GM18511 (cell line): Measurements from ENCODE around the gene XYLT1.

Source experiments
- ATAC-seq: cut with Tn5 transposase; IDR thresholded peaks from one replicate; pipeline ENCODE4 v1.9.1; 2021; ENCODE audit warnings: mild to moderate bottlenecking, moderate library complexity; ENCODE audit not compliant: unreplicated experiment

Gene XYLT1

DNA sequence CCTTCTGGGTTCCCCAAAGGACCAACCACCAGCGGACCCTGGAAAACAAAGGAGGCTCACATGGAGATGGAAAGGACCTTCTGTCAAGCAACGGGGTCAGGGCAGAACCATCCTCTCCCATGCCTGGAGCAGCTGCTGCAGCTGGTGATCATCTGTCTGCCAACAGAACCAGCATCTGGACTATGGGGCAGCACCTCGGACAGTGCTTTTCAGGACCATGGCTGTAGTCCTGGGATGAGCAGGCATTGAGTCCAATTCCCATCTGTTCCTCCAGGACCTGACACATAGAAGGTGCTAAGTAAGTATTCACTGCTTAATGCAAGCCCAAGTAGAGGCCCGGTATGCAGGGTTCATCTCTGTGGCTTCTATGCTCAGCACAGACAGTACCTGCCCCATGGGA lies 304.7 kb downstream of the XYLT1 start:
- ATAC-seq = no peak

DNA sequence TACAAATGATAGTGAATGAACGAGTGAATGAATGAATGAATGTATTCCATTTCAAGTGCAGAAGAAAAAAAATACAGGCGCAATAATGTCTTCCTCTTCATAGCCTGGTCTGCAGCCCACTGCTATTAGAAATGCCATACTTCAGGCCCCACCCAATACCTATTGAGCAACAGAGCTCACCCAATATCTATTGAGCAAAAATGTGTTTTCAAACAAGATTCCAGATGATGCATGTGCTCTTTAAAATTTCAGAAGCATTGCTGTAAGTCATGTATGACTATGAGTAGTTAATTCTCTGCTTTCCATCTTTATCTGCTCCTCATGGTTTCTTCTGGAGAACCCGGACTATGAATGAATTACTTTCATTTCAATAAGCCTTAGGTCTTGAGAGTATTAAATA lies 308.2 kb downstream of the XYLT1 start:
- no peak for ATAC-seq

DNA sequence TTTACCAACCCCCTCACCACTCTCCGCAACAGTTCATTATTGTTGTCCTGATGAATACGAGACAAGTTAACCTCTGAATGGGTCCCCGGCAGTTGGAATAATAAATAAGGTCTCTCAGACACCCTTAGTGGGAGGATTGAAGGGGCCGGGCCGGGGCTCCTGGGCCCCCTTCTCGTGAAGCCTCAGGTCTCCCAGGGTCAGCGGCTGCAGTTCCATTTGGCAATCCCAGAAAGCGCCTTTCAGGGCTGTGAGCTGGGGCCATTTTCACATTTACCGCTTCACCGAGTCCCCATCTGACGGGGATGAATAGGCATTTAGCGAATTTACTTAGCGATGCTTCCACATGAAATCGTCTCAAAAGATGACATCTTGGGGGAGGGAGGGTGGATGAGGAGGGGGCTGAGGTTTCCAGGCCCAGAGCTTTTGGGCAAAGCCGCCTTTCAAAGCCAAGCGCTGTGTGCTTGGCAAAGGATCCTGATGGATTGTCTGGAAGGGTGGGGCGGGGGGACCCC lies 309.8 kb downstream of the XYLT1 start:
- no peak for ATAC-seq

DNA sequence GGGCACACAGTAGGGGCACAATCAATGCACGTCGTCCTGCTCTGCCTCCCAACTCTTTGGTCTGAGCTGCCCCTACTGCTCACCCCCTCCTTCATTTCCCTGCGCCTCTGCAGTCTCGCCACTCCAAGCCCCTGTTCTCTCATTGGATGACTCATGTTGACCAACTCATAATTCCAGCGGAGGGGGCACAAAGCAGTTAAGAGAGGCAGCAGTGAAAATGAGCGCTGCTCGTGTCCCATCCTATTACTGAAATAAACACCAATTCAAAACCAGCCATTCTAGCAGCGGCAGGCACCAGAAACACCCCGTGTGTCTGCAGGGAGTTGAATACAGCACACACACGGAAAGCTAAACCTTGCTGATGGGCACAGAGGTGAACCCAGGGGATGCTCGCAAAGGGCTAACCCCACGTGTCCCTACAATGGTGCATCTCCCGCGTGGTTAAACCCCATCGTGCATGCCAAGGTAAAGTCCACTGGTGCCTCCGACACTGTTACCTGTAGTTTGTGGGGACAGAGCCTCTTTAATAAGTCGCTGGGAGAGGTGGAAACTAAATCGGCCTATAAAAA lies 310.4 kb downstream of the XYLT1 start:
- no peak for ATAC-seq

DNA sequence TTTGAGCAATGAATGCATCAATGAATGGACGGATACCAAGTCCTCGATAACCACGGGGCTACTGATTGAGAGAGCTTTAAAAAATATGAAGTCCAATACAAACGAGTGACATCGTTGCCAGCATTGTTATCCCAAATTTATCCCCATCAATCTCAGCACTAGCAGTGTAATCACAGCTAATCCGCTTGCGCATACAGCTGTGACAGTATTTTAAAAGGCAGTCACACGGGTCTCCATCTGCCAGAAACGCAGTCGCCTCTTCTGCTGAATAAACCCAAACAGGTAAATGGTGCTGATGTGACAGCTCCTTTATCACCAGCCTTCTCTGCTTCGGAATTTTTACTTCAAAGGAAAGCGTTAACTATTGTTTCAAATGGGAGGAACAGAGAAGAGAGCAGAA lies 311.1 kb downstream of the XYLT1 start:
- no peak for ATAC-seq

DNA sequence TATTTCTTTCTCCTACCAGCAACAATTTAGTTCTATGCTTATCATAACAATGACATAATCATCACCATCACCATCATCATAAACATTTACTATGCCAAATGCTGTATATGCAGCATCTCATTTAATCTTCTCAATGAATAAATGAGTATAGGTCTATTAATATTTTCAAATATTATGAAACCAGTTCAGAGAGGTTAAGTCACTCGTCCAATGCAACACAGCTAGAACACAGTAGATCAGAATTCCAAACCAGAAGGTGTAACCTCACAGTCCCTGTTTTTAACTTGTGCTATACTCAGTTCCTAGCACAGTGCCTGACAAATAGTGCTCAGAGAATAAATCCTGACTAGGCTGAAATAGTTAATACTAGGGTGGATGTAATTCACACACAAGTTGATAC lies 314.8 kb downstream of the XYLT1 start:
- ATAC-seq = no peak

DNA sequence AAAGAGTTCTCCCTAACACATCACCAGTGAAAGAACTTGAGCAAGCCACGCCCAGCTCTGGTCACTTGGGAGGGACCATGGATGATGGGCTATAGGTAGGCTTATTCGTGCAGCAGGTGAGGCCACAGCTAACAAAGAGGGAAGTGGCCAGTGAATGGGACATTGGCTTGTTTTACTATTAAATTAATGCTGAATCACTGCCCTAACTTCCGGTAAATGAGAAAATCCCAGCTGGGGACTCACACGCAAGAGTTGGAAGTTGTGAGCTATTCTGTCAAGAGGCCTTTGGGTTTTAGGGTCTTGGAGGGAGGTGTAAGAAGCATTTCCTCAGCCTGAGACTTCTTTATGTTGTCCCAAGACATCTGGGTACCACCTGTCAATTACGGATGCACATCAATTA lies 315.3 kb downstream of the XYLT1 start:
- no peak for ATAC-seq

DNA sequence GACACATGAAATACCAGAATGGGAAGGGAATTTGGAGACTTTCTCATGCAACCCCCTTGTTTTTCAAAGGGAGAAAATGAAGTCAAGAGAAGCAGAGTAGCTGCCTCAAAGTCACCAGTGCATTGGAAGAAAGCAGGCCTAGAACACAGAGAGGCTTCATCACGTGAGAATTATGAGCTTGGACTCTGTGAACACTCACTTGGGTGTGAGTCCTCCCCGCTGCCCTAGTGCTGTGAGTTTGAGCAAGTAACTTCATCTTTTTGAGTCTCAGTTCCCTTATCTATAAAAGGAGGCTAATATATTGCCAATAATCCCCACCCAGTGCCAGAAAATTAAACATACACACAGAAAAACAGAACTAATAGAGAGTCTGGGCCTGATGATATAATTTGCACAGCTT lies 315.8 kb downstream of the XYLT1 start:
- ATAC-seq = no peak

DNA sequence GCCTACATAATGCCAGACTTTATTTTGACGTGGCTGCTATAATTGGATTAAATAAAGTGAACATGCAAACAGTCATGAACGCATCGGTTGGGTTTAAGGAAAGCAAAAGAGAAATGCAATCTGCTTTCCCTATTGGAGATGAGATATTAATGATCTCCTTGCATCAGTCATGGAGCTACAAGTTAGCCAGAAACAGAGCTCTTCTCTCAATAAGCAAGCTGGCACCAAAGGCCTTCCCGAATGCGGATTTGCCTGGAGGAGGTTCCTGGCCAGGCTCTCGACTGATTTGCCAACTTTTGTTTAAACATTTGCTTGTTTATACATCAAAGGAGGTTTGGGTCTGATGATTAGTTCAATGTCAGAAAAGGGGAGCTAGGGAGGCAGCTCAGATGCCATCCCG lies 318.4 kb downstream of the XYLT1 start:
- no peak for ATAC-seq

DNA sequence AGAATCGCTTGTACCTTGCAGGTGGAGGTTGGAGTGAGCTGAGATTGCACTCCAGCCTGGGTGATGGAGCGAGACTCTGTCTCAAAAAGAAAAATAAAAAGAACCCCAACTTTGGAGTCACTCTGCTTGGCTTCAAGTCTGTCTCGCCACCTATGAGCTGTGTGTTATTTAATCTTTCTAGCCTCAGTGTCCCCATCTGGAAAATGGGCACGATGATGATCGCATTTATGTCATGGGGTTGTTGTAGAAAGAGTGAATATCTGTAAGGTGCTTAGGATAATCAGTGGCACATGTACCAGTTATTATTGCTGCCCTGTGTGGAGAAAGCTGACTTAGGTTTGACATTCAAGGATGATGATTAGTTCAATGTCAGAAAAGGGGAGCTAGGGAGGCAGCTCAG lies 319.4 kb downstream of the XYLT1 start:
- no peak for ATAC-seq

DNA sequence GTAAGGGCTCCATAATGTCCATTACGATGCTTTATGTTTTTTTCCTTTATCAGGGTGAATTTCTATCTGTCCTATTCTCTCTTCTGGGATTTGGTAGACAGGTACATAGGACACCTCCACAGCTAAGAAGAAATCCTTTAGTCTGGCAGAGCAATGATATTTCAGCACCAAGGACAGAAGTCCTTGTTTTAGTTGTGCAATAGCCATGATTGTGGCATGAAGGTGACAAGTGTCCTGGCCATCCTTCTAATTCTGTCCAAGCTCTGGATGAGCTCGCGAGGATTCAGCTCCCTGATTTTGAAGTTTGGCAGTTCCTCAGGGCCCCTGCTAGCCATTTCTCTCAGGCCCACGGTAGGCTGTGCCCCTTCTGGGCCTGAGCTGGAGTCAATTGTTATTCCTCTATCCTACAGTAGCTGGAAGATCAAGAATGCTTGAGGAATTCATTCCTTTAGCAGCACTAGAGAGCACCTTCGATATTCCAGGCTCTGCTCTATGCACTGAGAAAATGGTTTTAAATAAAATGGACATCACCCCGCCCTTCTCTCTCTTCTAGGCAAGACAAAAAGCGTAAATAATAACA lies 320.8 kb downstream of the XYLT1 start:
- no peak for ATAC-seq

DNA sequence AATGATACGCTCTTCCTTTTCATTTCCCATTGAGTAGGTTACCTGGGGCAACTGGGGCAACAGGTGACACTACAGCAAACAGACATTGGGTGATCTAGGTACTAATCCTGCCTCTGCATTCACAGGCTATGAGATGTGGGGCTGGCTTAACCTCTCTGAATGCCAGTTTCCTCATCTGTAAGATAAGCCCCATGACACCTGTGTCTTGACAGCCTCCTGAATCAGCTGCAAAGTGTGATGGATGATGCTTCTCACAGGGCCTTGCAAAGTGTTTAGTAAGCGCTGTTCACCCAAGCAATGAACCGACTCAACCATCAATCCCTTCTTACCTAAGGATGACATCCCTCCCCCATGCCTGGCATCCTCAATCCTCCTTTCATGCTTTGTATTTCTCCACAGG lies 322.8 kb downstream of the XYLT1 start:
- no peak for ATAC-seq

DNA sequence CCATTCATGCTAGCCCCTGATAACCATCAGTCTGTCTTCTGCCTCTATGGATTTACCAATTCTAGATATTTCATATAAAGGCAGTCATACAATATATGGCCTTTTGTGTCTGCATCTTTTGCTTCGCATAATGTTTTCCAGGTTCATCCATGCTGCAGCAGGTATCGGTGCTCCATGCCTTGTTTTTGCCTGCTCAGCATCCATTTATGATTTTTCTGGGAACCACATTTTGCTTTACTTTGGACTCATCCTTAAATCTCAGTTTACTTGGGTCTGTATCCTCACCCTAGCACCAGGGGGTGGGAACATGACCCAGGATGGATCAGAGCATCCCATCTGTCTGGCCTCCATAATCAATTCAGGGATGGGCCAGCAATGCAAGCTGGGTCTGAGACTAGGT lies 325.7 kb downstream of the XYLT1 start:
- ATAC-seq = no peak

DNA sequence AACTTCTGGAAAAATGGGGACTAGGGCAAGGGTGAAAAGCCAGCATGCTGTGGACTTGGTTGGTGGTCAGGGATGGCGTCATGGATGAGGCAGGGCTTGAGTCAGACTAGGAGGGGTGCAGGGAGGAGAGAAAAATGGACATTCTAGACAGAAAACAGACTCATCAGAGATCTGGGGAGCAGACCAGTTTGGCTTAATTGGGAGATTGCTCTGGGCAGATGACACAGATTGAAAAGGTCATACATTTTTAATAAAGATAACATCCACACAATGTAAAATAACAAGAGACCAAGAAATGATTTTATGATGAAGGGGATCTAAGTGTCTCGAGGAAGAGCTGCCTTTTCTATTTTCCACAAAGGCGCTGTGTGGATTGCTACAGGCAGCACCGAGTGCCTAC lies 326.3 kb downstream of the XYLT1 start:
- no peak for ATAC-seq

DNA sequence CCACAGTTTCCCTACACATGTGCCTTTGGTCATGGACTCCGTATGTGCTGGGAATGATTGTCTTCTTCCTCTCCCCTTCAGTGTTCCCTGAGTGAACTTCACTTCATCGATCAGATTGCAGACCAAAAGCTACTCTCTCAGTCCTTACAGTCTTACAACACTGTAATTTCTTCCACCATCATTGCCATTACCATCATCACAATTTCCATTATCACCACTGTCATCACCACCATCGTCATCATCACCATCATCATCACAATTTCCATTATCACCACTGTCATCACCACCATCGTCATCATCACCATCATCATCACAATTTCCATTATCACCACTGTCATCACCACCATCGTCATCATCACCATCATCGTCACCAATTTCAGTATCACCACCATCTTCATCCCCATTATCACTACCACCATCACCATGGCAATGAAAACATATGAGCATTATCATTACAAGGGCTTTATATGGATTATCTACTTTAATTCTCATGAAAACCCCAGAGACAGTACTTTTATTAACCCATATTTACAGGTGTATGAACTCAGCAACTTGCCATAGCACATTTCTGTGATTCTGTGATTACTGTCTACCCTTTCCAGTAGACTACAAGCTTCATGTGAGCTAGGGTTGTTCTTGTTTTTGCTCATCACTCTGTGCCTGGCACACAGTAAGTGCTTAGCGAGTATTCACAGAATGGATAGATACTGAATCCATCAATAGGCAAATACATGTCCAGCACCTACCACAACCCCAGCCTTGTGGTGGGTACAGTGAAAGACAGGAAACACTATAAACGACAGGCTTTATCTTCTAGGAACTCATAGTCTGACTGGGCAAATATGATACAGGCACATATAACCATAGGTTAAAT lies 327.0 kb downstream of the XYLT1 start:
- no peak for ATAC-seq

DNA sequence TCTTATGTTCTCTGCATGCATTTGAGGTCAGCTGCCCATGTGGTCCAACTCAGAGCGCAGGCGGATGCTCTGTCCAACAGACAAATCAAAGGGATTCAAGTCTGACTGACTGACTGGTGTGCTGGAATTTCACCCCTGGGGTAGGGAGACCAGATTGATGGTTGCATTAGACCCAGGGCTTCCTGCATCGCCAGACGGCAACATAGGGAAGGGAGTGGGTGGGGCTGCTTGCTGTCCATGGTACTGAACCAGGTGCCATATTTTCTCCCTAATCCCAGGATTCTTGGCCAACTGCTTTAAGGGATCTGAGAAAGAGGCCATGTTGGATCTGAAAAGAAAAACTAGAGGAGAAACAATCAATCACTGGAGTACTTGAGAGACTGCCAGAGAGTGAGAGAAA lies 332.0 kb downstream of the XYLT1 start:
- no peak for ATAC-seq

DNA sequence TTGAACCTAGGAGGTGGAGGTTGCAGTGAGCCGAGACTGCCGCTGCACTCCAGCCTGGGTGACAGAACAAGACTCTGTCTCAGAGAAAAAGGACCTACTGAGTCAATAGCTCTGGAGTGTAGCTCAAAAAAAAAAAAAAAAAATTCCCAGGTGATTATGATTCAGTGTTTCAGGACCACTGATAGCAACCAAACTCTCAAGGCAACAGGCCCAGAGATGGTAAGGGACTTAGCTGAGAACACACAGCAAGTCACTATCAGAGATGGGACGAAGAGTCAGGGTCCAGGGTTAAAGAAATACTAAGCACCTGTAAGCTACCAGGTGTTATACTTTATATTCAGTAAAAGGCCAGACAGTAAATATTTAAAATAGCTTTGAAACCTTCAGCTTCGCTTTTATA lies 335.3 kb downstream of the XYLT1 start:
- no peak for ATAC-seq

DNA sequence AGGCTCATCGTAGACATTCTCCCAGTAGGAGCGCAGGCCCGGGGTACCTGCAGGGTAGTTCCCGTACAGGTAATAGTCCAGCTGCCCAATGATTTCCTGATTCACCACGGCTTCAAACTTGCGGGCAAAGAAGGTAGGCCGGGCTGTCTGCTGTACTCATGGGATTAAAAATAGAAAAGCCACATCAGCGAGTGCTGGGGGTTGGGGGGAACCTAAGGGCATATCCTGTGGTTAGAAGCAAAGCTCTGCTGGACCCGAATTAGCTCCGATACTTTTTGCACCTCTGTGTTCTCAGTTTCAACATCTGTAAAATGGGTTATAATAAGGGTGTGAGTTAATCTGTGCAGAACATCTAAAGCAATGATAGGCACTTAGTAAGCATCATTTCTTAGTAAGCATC lies 336.2 kb downstream of the XYLT1 start:
- peak; percentile 68 for ATAC-seq

DNA sequence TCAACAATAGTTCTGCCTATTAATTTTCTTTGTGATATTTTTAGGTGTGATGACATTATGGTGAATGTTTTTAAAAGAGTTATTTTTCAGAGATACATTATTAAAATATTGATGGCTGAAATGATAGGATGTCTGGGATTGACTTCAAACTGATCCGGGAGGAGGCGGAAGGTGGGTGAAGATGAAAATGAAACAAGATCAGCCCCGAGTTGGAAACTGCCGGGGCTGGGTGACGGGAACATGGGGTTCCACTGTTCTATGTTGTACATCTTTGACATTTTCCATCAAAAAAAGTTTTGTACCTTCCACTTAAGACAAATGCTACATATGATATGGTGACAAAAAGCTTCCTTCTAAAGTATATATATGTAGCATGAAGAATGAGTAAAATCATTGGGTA lies 336.9 kb downstream of the XYLT1 start:
- ATAC-seq = no peak

DNA sequence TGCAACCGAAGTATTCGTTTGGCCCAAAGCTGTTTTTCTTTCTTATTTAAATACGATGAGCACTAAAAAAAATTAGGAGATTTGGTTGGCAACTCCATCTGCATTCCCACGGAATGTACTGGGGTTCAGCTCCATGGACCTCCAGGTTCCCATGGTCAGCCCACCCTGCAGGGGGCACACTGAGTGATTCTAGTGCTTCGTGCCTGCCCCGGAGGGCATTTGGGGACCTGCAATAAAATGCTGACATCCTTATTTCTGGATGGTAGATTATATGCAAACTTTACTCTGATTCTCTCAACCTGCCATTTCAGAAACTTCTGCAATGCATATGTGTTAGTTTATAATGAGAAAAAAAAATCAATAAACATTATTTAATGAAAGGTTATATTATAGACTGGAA lies 339.4 kb downstream of the XYLT1 start:
- no peak for ATAC-seq

DNA sequence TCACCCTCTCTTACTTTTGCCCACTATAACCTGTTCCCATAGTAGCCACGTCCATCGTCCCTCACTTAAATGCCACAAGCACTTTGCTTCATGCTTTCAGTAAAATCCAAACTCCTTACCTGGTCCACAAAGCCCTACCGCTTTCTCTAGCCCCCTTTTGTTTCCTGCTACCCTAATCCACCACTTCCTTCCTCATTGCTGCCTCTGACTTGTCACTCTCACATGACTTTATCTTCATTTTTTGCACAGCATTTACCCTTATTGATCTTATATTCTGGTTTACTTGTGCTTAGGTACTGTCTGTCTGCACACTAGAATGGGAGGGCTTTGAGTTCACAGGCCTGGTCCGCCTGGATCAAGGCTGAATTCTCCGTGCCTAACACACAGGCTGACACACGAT lies 340.0 kb downstream of the XYLT1 start:
- no peak for ATAC-seq

DNA sequence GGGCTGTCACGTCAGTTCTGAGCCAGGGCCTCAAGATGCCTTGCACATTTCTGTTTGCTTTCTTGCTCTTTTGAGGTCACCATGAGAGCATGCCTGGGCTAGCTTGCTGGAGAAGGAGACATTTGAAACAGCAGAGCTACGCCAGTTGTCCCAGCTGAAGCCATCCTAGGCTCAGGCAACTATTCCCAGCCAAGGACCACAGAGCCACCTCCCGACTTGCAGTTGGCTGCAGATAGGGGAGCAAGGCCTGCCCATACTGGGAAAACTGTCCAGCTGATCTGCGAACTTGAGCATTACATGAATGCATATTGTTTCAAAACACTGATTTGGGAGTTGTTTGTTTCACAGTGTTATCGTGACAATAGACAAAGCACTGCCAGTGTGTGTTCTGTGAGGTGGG lies 340.8 kb downstream of the XYLT1 start:
- ATAC-seq = no peak
